Kidney epithelial cell (primary cell): Measurements from ENCODE around the gene WNT8A. TPM values are rescaled to one million over a fixed set of nuclear protein-coding genes. Genes with fewer than 3 reads are reported as not detected.

Source experiments
- DNase-seq: peaks from one replicate; pipeline ENCODE4 v3.0.0-alpha.2; 2010; ENCODE audit warnings: low read depth
- H3K27me3 ChIP-seq: 2 replicates; pipeline ENCODE4 v1.6.0; 2011; ENCODE audit warnings: low read length; ENCODE audit not compliant: control insufficient read depth, insufficient read depth
- H3K36me3 ChIP-seq: 2 replicates; pipeline ENCODE4 v1.5.1; 2011; ENCODE audit warnings: low read length; ENCODE audit not compliant: control insufficient read depth, insufficient read depth
- H3K4me3 ChIP-seq: 2 replicates; pipeline ENCODE4 v1.5.1; 2011; ENCODE audit warnings: low read depth, mild to moderate bottlenecking, control low read depth, low read length
- CTCF ChIP-seq: IDR thresholded peaks from 2 replicates; pipeline ENCODE4 v1.5.1; 2011; ENCODE audit warnings: mild to moderate bottlenecking, moderate library complexity, low read length, control low read depth, inconsistent platforms; ENCODE audit not compliant: insufficient read depth, poor library complexity, severe bottlenecking
- total RNA-seq: library from RNA; depleted of rRNA; stranded (reverse); fragments of >200 nt; gene quantifications from 2 replicates; pipeline ENCODE4 v1.2.3, GENCODE V29; 2015

Gene WNT8A
- total RNA-seq, 1 donor from 2014 or later = not detected

GRCh38 chr5:138096363-138096762 lies 12.5 kb downstream of the WNT8A start:
- no peak for DNase-seq
- no peak for TF ChIP-seq CTCF
- Histone ChIP-seq H3K27me3 (no peaks in the 10 kb centered on the region), H3K36me3 (no peaks in the 10 kb centered on the region), H3K4me3 (no peak overlapping the region)

GRCh38 chr5:138096997-138097828 lies 13.4 kb downstream of the WNT8A start:
- Histone ChIP-seq H3K4me3 (no peak overlapping the region), H3K27me3 (no peaks in the 10 kb centered on the region), H3K36me3 (no peaks in the 10 kb centered on the region)
- DNase-seq = no peak
- TF ChIP-seq CTCF = no peak

- no peak for DNase-seq
- no peak overlapping the region for H3K4me3 ChIP-seq
- TF ChIP-seq CTCF = no peak
- no peaks in the 10 kb centered on the region for H3K36me3 ChIP-seq
- H3K27me3 ChIP-seq = peaks cover 2% of the 10 kb centered on the region
Observed at GRCh38 chr5:138102454-138103318, 18.9 kb downstream of the WNT8A start.

- H3K27me3 ChIP-seq = peaks cover 2% of the 10 kb centered on the region
- TF ChIP-seq CTCF = no peak
- no peaks in the 10 kb centered on the region for H3K36me3 ChIP-seq
- no peak for DNase-seq
- no peak overlapping the region for H3K4me3 ChIP-seq
Observed at GRCh38 chr5:138103319-138103637, 19.4 kb downstream of the WNT8A start.

- TF ChIP-seq CTCF = no peak
- no peak overlapping the region for H3K4me3 ChIP-seq
- H3K27me3 ChIP-seq = peaks cover 2% of the 10 kb centered on the region
- no peaks in the 10 kb centered on the region for H3K36me3 ChIP-seq
- DNase-seq = no peak
Observed at GRCh38 chr5:138105709-138106108, 21.9 kb downstream of the WNT8A start.
